H1 (cell line): ENCODE data around the gene ADAMTS4. TPM values are rescaled to one million over a fixed set of nuclear protein-coding genes. Genes with fewer than 3 reads are reported as not detected.

Source experiments
- CTCF ChIA-PET: fragments of 300-600 bp; sonication (Branson Sonifier 250); formaldehyde crosslinking; loops from one replicate; lab custom pipeline; 2021; ENCODE audit not compliant: partially characterized antibody; lab: Charles Lee
- POLR2A ChIA-PET: fragments of 300-600 bp; sonication (Branson Sonifier 250); formaldehyde crosslinking; loops from one replicate; lab custom pipeline; 2021; ENCODE audit warnings: inconsistent platforms; ENCODE audit not compliant: partially characterized antibody; lab: Charles Lee
- DNase-seq, 2 experiments: peaks; one replicate each; pipeline versions ENCODE4 v3.0.0 to v3.0.0-alpha.2; 2010 to 2022; ENCODE audit warnings: low spot score in 2 of 2, low read depth in 1 of 2, mixed read lengths in 1 of 2
- FAIRE-seq: peaks from 2 replicates; lab custom pipeline; 2011; peaks lifted over from hg19 to GRCh38; lab: Jason Lieb, UNC
- H2AFZ ChIP-seq: 2 replicates; pipeline ENCODE4 v1.8.1; 2012; ENCODE audit warnings: low read length, inconsistent platforms
- H2AK5ac ChIP-seq: 2 replicates; pipeline ENCODE4 v1.6.1; 2013; ENCODE audit warnings: low read depth, low read length
- H2BK120ac ChIP-seq: replicated peaks from 2 replicates; pipeline ENCODE3; 2013; ENCODE audit warnings: low read depth, low read length, inconsistent platforms
- H2BK12ac ChIP-seq: 2 replicates; pipeline ENCODE4 v1.6.1; 2013; ENCODE audit warnings: low read depth, low read length
- H2BK15ac ChIP-seq: 2 replicates; pipeline ENCODE4 v1.6.1; 2013; ENCODE audit warnings: low read length
- H2BK20ac ChIP-seq: 2 replicates; pipeline ENCODE4 v1.6.1; 2013; ENCODE audit warnings: low read length
- H2BK5ac ChIP-seq: 2 replicates; pipeline ENCODE4 v1.6.1; 2013; ENCODE audit warnings: low read depth, low read length
- H3K14ac ChIP-seq: 2 replicates; pipeline ENCODE4 v1.6.1; 2013; ENCODE audit warnings: inconsistent platforms; ENCODE audit not compliant: insufficient read length
- H3K18ac ChIP-seq: 2 replicates; pipeline ENCODE4 v1.6.1; 2013; ENCODE audit warnings: low read length; ENCODE audit errors: extremely low read depth
- H3K23ac ChIP-seq: 2 replicates; pipeline ENCODE4 v1.6.1; 2013; ENCODE audit warnings: inconsistent platforms; ENCODE audit not compliant: insufficient read length
- H3K23me2 ChIP-seq: 2 replicates; pipeline ENCODE4 v1.6.1; 2013; ENCODE audit warnings: low read depth, low read length
- H3K27ac ChIP-seq: 2 replicates; pipeline ENCODE4 v1.6.1; 2011; ENCODE audit warnings: low read depth, low read length, inconsistent platforms
- H3K27me3 ChIP-seq, 4 experiments: replicated peaks in 1 of 4; 1 replicate in 1 of 4; 2 replicates in 3 of 4; pipeline versions ENCODE4 v1.6.1 to v1.8.1; 2011 to 2013; ENCODE audit warnings: low read length in 3 of 4, mild to moderate bottlenecking in 3 of 4, inconsistent platforms in 2 of 4, mixed read lengths in 2 of 4, moderate library complexity in 1 of 4; ENCODE audit not compliant: control insufficient read depth in 3 of 4, insufficient read depth in 3 of 4; ENCODE audit errors: extremely low read depth in 1 of 4
- H3K36me3 ChIP-seq, 4 experiments: 2 replicates each; pipeline versions ENCODE4 v1.6.1 to v1.8.1; 2011 to 2013; ENCODE audit warnings: mild to moderate bottlenecking in 4 of 4, low read length in 3 of 4, moderate library complexity in 2 of 4, control low read depth in 1 of 4, inconsistent platforms in 1 of 4; ENCODE audit not compliant: insufficient read depth in 4 of 4, control insufficient read depth in 2 of 4
- H3K4ac ChIP-seq: replicated peaks from 2 replicates; pipeline ENCODE3; 2013; ENCODE audit warnings: low read length, low read depth, mixed read lengths, inconsistent platforms; ENCODE audit not compliant: insufficient read length
- H3K4me1 ChIP-seq, 4 experiments: replicated peaks in 1 of 4; 1 replicate in 1 of 4; 2 replicates in 3 of 4; pipeline versions ENCODE4 v1.6.1 to v1.8.1; 2011 to 2013; ENCODE audit warnings: low read length in 3 of 4, inconsistent platforms in 2 of 4, mixed read lengths in 1 of 4; ENCODE audit not compliant: insufficient read depth in 4 of 4, control insufficient read depth in 3 of 4
- H3K4me2 ChIP-seq, 2 experiments: 2 replicates each; pipeline versions ENCODE4 v1.6.1 to v1.8.1; 2011 to 2013; ENCODE audit warnings: low read depth in 2 of 2, low read length in 2 of 2, control low read depth in 1 of 2, inconsistent platforms in 1 of 2, mild to moderate bottlenecking in 1 of 2; ENCODE audit not compliant: insufficient read depth in 1 of 2
- H3K4me3 ChIP-seq, 4 experiments: fragments of 200-600, 300-600 bp in 1 of 4; sonication (generic), shearing (Covaris generic), sonication (Bioruptor Twin) in 1 of 4; 2 replicates each; pipeline versions ENCODE4 v1.5.1 to v1.8.1; 2011 to 2016; ENCODE audit warnings: low read length in 4 of 4, low read depth in 3 of 4, control low read depth in 2 of 4, inconsistent platforms in 2 of 4, mild to moderate bottlenecking in 2 of 4, mixed read lengths in 1 of 4, moderate library complexity in 1 of 4; ENCODE audit not compliant: insufficient read depth in 2 of 4; ENCODE audit errors: extremely low read depth in 1 of 4
- H3K56ac ChIP-seq: replicated peaks from 2 replicates; pipeline ENCODE3; 2013; ENCODE audit warnings: low read depth, mild to moderate bottlenecking, mixed read lengths, low read length, inconsistent platforms; ENCODE audit not compliant: insufficient read length
- H3K79me1 ChIP-seq: 2 replicates; pipeline ENCODE4 v1.6.1; 2013; ENCODE audit warnings: low read depth, low read length, control low read depth
- H3K79me2 ChIP-seq, 2 experiments: 2 replicates each; pipeline versions ENCODE4 v1.6.1 to v1.8.1; 2012 to 2013; ENCODE audit warnings: low read length in 2 of 2, mild to moderate bottlenecking in 2 of 2, inconsistent platforms in 1 of 2; ENCODE audit not compliant: insufficient read depth in 2 of 2, control insufficient read depth in 1 of 2
- H3K9ac ChIP-seq, 4 experiments: replicated peaks in 1 of 4; 1 replicate in 1 of 4; 2 replicates in 3 of 4; pipeline versions ENCODE4 v1.6.1 to v1.8.1; 2011 to 2013; ENCODE audit warnings: low read depth in 3 of 4, low read length in 3 of 4, control low read depth in 2 of 4, mild to moderate bottlenecking in 2 of 4, moderate library complexity in 2 of 4, inconsistent platforms in 1 of 4; ENCODE audit errors: extremely low read depth in 1 of 4
- H3K9me3 ChIP-seq, 2 experiments: 2 replicates each; pipeline versions ENCODE4 v1.6.1 to v1.8.1; 2012 to 2013; ENCODE audit warnings: mild to moderate bottlenecking in 2 of 2, moderate library complexity in 2 of 2, control low read depth in 1 of 2, inconsistent platforms in 1 of 2, low read depth in 1 of 2, low read length in 1 of 2, mixed read lengths in 1 of 2; ENCODE audit not compliant: insufficient read depth in 2 of 2
- H4K20me1 ChIP-seq, 2 experiments: replicated peaks in 1 of 2; 2 replicates each; pipeline versions ENCODE3 to v1.8.1; 2011 to 2013; ENCODE audit warnings: inconsistent platforms in 2 of 2, low read length in 2 of 2, mild to moderate bottlenecking in 1 of 2; ENCODE audit not compliant: insufficient read depth in 2 of 2, control insufficient read depth in 1 of 2
- H4K5ac ChIP-seq: 2 replicates; pipeline ENCODE4 v1.6.1; 2013; ENCODE audit warnings: low read length, low read depth, mixed read lengths, inconsistent platforms; ENCODE audit not compliant: insufficient read length
- H4K8ac ChIP-seq: 2 replicates; pipeline ENCODE4 v1.8.0; 2013; ENCODE audit warnings: mild to moderate bottlenecking, moderate library complexity, low read length, inconsistent platforms; ENCODE audit not compliant: insufficient read depth; ENCODE audit errors: extremely low read depth
- H4K91ac ChIP-seq: replicated peaks from 2 replicates; pipeline ENCODE3; 2013; ENCODE audit warnings: low read length, mixed read lengths, inconsistent platforms; ENCODE audit not compliant: insufficient read length
- KDM5A ChIP-seq: fragments of 200-600 bp; IDR thresholded peaks from 2 replicates; pipeline ENCODE4 v1.7.1; 2012; ENCODE audit warnings: mild to moderate bottlenecking, low read length, inconsistent platforms, mixed read lengths
- RNF2 ChIP-seq: fragments of 200-900, 300-1000 bp; sonication (generic); IDR thresholded peaks from 2 replicates; pipeline ENCODE4 v1.7.1; 2016; ENCODE audit warnings: borderline replicate concordance, low read depth, mild to moderate bottlenecking, antibody characterized with exemption, low read length; ENCODE audit not compliant: poor library complexity, severe bottlenecking; ENCODE audit errors: missing control alignments
- SRF ChIP-seq: IDR thresholded peaks from 2 replicates; pipeline ENCODE4 v1.6.1; 2011; ENCODE audit warnings: mild to moderate bottlenecking, low read depth, low read length, moderate library complexity
- YY1 ChIP-seq: IDR thresholded peaks from 2 replicates; pipeline ENCODE4 v1.6.1; 2011; ENCODE audit warnings: low read depth, mild to moderate bottlenecking, low read length
- WGBS, 2 experiments: shearing (Covaris generic) in 1 of 2; methylation state at CpG; one replicate each; pipeline versions ENCODE4 v1.1.6 to v1.1.7; 2013 to 2015; ENCODE audit warnings: low lambda C conversion rate in 2 of 2, mixed read lengths in 2 of 2, inconsistent platforms in 1 of 2, low coverage in 1 of 2, missing lambda C conversion rate in 1 of 2; ENCODE audit not compliant: insufficient replicate concordance in 2 of 2, insufficient coverage in 1 of 2, insufficient read length in 1 of 2; ENCODE audit errors: extremely low coverage in 1 of 2, missing lambda C conversion rate in 1 of 2; 5-methylcytosine and 5-hydroxymethylcytosine counted together
- polyA plus RNA-seq, 7 experiments: library from polyadenylated mRNA; depleted of rRNA in 3 of 7; stranded (reverse) in 5 of 7; unstranded in 2 of 7; fragments of >200 nt in 5 of 7; fragments of 200-250 nt in 2 of 7; gene quantifications; 1 replicate in 5 of 7; 2 replicates in 1 of 7; 4 replicates in 1 of 7; pipeline versions ENCODE4 v1.2.1 to v1.2.3, GENCODE V29; 2011 to 2013; ENCODE audit warnings: missing spikeins in 2 of 7, mixed read lengths in 2 of 7
- total RNA-seq: library from RNA; stranded (reverse); fragmentation: NEBNext Ultra II Directional; extraction: Animal tissue kit (Norgen Biotek cat#: 25700); gene quantifications from 2 replicates; pipeline ENCODE4 v1.2.1, GENCODE V29; 2021
- TF ChIP-seq, protein P1 (sequence below): IDR thresholded peaks from 2 replicates; pipeline ENCODE4 v1.6.1; 2011; ENCODE audit warnings: low read depth, mild to moderate bottlenecking, low read length; ENCODE audit not compliant: insufficient read depth
- TF ChIP-seq, protein P2 (sequence below): IDR thresholded peaks from 2 replicates; pipeline ENCODE4 v1.6.1; 2012; ENCODE audit warnings: inconsistent platforms
- TF ChIP-seq, protein P3 (sequence below), 3 experiments: IDR thresholded peaks; 1 replicate in 2 of 3; 2 replicates in 1 of 3; pipeline versions ENCODE4 v1.5.1 to v1.6.1; 2011; ENCODE audit warnings: low read length in 3 of 3, mild to moderate bottlenecking in 3 of 3, inconsistent platforms in 2 of 3, low read depth in 1 of 3, moderate library complexity in 1 of 3; ENCODE audit not compliant: insufficient read depth in 1 of 3; ENCODE audit errors: control extremely low read depth in 1 of 3

Gene ADAMTS4
- total and polyA plus RNA-seq, 2 of the 8 experiments (the other 6 are each of a cell fraction or from before 2014, with no cell fraction given) = 4.6 to 7.2 TPM

DNA sequence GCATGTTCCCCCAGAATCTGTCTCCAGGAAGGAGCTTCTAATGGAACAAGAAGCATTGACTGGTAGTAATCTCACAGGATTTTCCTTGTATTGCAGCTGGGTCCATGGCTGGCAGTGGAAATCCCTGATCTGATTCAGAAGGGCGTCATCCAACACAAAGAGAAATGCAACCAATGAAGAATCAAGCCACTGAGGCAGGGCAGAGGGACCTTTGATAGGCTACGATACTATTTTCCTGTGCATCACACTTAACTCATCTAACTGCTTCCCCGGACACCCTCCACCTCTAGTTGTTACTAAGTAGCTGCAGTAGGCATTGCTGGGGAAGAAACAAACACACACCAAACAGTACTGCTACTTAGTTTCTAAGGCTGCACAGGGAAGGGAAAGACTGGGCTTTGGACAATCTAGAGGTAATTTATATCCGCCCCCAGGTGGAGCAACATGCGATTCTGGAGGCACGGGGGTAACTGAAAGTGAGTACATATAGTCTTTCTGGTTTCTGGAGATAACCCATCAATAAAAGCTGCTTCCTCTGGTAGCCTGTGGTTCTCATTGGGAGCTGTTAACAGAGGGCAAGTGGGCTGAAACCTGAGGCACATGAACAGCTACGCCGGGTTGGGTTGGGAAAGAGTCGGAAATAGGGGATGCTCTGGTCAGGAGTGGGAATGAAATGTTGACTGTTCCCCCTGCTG, 40.4 kb downstream of the ADAMTS4 start:
- POLR2A ChIA-PET = interaction anchor here (0.9 to 13.6 kb wide), 8 partner anchors 9 to 113 kb away, joined by 3 to 130 read pairs (median 4); partner anchors contain the start of genes ADAMTS4, DEDD, PPOX and USF1
- no peak overlapping the region for H4K91ac ChIP-seq
- TF ChIP-seq, protein P1, sequence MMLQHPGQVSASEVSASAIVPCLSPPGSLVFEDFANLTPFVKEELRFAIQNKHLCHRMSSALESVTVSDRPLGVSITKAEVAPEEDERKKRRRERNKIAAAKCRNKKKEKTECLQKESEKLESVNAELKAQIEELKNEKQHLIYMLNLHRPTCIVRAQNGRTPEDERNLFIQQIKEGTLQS = no peak
- TF ChIP-seq SRF (no peak), YY1 (no peak), KDM5A (no peak), RNF2 (no peak)
- TF ChIP-seq, protein P2, sequence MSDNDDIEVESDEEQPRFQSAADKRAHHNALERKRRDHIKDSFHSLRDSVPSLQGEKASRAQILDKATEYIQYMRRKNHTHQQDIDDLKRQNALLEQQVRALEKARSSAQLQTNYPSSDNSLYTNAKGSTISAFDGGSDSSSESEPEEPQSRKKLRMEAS = no peak
- TF ChIP-seq, protein P3, sequence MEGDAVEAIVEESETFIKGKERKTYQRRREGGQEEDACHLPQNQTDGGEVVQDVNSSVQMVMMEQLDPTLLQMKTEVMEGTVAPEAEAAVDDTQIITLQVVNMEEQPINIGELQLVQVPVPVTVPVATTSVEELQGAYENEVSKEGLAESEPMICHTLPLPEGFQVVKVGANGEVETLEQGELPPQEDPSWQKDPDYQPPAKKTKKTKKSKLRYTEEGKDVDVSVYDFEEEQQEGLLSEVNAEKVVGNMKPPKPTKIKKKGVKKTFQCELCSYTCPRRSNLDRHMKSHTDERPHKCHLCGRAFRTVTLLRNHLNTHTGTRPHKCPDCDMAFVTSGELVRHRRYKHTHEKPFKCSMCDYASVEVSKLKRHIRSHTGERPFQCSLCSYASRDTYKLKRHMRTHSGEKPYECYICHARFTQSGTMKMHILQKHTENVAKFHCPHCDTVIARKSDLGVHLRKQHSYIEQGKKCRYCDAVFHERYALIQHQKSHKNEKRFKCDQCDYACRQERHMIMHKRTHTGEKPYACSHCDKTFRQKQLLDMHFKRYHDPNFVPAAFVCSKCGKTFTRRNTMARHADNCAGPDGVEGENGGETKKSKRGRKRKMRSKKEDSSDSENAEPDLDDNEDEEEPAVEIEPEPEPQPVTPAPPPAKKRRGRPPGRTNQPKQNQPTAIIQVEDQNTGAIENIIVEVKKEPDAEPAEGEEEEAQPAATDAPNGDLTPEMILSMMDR (IDR thresholded peaks at IDR 0.05; ENCODE audit: control extremely low read depth in 1 of 3, insufficient read depth in 1 of 3, low read depth in 1 of 3, low read length in 3 of 3) = no peak

More for the DNA sequence above, 40.4 kb downstream of the ADAMTS4 start:
- Histone ChIP-seq H2BK5ac (no peak overlapping the region), H2BK20ac (no peak overlapping the region), H2BK15ac (no peak overlapping the region), H3K23me2 (peaks cover 12% of the 10 kb centered on the region), H3K56ac (no peak overlapping the region), H3K4me2 (peak overlapping the region; percentile 63 to 96), H3K79me1 (no peaks in the 10 kb centered on the region; the same call in 1 of the 2 replicates), H2AK5ac (no peak overlapping the region), H3K18ac (no peak overlapping the region), H4K5ac (no peak overlapping the region), H3K36me3 (peaks cover 2 to 12% (median 7%) of the 10 kb centered on the region in 4 experiments; a peak in 5 of 8 replicates), H2AFZ (no peak overlapping the region), H3K4ac (no peak overlapping the region), H3K9ac (peak overlapping the region in 2 of 4 experiments; percentile 68 to 73; a peak in 2 of 7 replicates), H3K27me3 (no peaks in the 10 kb centered on the region), H4K20me1 (no peaks in the 10 kb centered on the region), H2BK120ac (no peak overlapping the region), H3K9me3 (no peaks in the 10 kb centered on the region), H3K23ac (no peak overlapping the region), H3K4me3 (peak overlapping the region; percentile 62 to 80 (median 72); a peak in 7 of 8 replicates), H3K79me2 (no peaks in the 10 kb centered on the region; a peak in 1 of 4 replicates), H4K8ac (no peak overlapping the region), H3K4me1 (peaks cover 0 to 15% (median 4%) of the 10 kb centered on the region in 4 experiments; a peak in 4 of 7 replicates), H3K27ac (peak overlapping the region; percentile 35; the same call in 1 of the 2 replicates), H2BK12ac (no peak overlapping the region), H3K14ac (no peak overlapping the region)
- CTCF ChIA-PET = interaction anchor here (0.8 to 1.7 kb wide), 4 partner anchors 13 to 61 kb away, joined by 3 to 8 read pairs (median 4); no protein-coding TSS in a partner anchor
- no peak for DNase-seq
- 87% methylated on average over 9 of the region's 9 CpGs; no CpG with 5 or more reads in 1 of the 2 experiments for WGBS, 2 experiments
- no peak for FAIRE-seq
